H9 (cell line): ENCODE results near the gene GLB1L. TPM values are rescaled to one million over a fixed set of nuclear protein-coding genes. Genes with fewer than 3 reads are reported as not detected.

Experiments used
- DNase-seq: peaks from one replicate; pipeline ENCODE4 v3.0.0-alpha.2; 2017
- H2AFZ ChIP-seq: one replicate; pipeline ENCODE4 v1.6.1; 2013; ENCODE audit warnings: mild to moderate bottlenecking, low read length, control low read depth, moderate library complexity
- H2AK5ac ChIP-seq: 2 replicates; pipeline ENCODE4 v1.6.1; 2013; ENCODE audit warnings: low read length, control low read depth, mixed read lengths; ENCODE audit not compliant: insufficient read length
- H2BK120ac ChIP-seq: one replicate; pipeline ENCODE4 v1.6.1; 2013; ENCODE audit warnings: low read depth, mild to moderate bottlenecking, low read length, control low read depth, inconsistent platforms; ENCODE audit not compliant: poor library complexity, severe bottlenecking
- H2BK12ac ChIP-seq: 2 replicates; pipeline ENCODE4 v1.6.1; 2013; ENCODE audit warnings: low read length, control low read depth, mixed read lengths, low read depth; ENCODE audit not compliant: insufficient read length
- H2BK15ac ChIP-seq: 2 replicates; pipeline ENCODE4 v1.6.1; 2013; ENCODE audit warnings: low read depth, low read length, control low read depth
- H2BK20ac ChIP-seq: one replicate; pipeline ENCODE4 v1.6.1; 2013; ENCODE audit warnings: low read depth, mild to moderate bottlenecking, low read length, control low read depth, inconsistent platforms; ENCODE audit not compliant: poor library complexity, severe bottlenecking
- H2BK5ac ChIP-seq: 2 replicates; pipeline ENCODE4 v1.6.1; 2013; ENCODE audit warnings: low read length, control low read depth, mixed read lengths; ENCODE audit not compliant: insufficient read length
- H3K14ac ChIP-seq: 2 replicates; pipeline ENCODE4 v1.6.1; 2013; ENCODE audit warnings: low read length, control low read depth; ENCODE audit not compliant: insufficient read depth
- H3K18ac ChIP-seq: 2 replicates; pipeline ENCODE4 v1.6.1; 2013; ENCODE audit warnings: low read depth, mild to moderate bottlenecking, mixed read lengths, low read length, control low read depth; ENCODE audit not compliant: insufficient read length
- H3K23ac ChIP-seq: 2 replicates; pipeline ENCODE4 v1.6.1; 2013; ENCODE audit warnings: low read length, control low read depth, mixed read lengths, low read depth; ENCODE audit not compliant: insufficient read length
- H3K23me2 ChIP-seq: 2 replicates; pipeline ENCODE4 v1.6.1; 2013; ENCODE audit warnings: low read depth, mild to moderate bottlenecking, mixed read lengths, low read length, control low read depth; ENCODE audit not compliant: insufficient read length, poor library complexity, severe bottlenecking
- H3K27ac ChIP-seq: 2 replicates; pipeline ENCODE4 v1.5.1; 2013; ENCODE audit warnings: low read length, control low read depth, mixed read lengths, low read depth; ENCODE audit not compliant: insufficient read length
- H3K27me3 ChIP-seq: 2 replicates; pipeline ENCODE4 v1.6.1; 2013; ENCODE audit warnings: low read length, control low read depth, inconsistent platforms; ENCODE audit not compliant: insufficient read depth
- H3K4ac ChIP-seq: 2 replicates; pipeline ENCODE4 v1.6.1; 2013; ENCODE audit warnings: low read depth, mild to moderate bottlenecking, control low read depth, inconsistent platforms, low read length, moderate library complexity
- H3K4me1 ChIP-seq: 2 replicates; pipeline ENCODE4 v1.6.1; 2013; ENCODE audit warnings: low read length, control low read depth, inconsistent platforms; ENCODE audit not compliant: insufficient read depth
- H3K4me2 ChIP-seq: 2 replicates; pipeline ENCODE4 v1.6.1; 2013; ENCODE audit warnings: low read length, control low read depth, mixed read lengths; ENCODE audit not compliant: insufficient read length, insufficient read depth
- H3K56ac ChIP-seq: 2 replicates; pipeline ENCODE4 v1.6.1; 2013; ENCODE audit warnings: low read depth, mild to moderate bottlenecking, mixed read lengths, low read length, control low read depth; ENCODE audit not compliant: insufficient read length
- H3K79me1 ChIP-seq: 2 replicates; pipeline ENCODE4 v1.6.1; 2013; ENCODE audit warnings: low read depth, mild to moderate bottlenecking, moderate library complexity, low read length, control low read depth, inconsistent platforms; ENCODE audit not compliant: insufficient read depth, poor library complexity, severe bottlenecking
- H3K79me2 ChIP-seq: 2 replicates; pipeline ENCODE4 v1.6.1; 2013; ENCODE audit warnings: low read length, control low read depth, inconsistent platforms; ENCODE audit not compliant: insufficient read depth
- H3K9ac ChIP-seq: 2 replicates; pipeline ENCODE4 v1.6.1; 2013; ENCODE audit warnings: low read length, control low read depth, mixed read lengths; ENCODE audit not compliant: insufficient read length; ENCODE audit errors: extremely low read depth
- H3K9me3 ChIP-seq: one replicate; pipeline ENCODE4 v1.6.1; 2013; ENCODE audit warnings: low read depth, low read length, inconsistent platforms; ENCODE audit not compliant: control insufficient read depth
- H3T11ph ChIP-seq: one replicate; pipeline ENCODE4 v1.6.1; 2013; ENCODE audit warnings: mild to moderate bottlenecking, low read length, control low read depth, inconsistent platforms
- H4K20me1 ChIP-seq: one replicate; pipeline ENCODE4 v1.6.1; 2013; ENCODE audit not compliant: control insufficient read depth, insufficient read length, insufficient read depth
- H4K5ac ChIP-seq: 2 replicates; pipeline ENCODE4 v1.6.1; 2013; ENCODE audit warnings: low read depth, mild to moderate bottlenecking, mixed read lengths, low read length, control low read depth; ENCODE audit not compliant: insufficient read length
- H4K8ac ChIP-seq: replicated peaks from 2 replicates; pipeline ENCODE4 v1.6.1; 2013; ENCODE audit warnings: low read length, control low read depth, mixed read lengths, low read depth; ENCODE audit not compliant: insufficient read length
- H4K91ac ChIP-seq: 2 replicates; pipeline ENCODE4 v1.6.1; 2013; ENCODE audit warnings: low read depth, mild to moderate bottlenecking, moderate library complexity, mixed read lengths, low read length, control low read depth; ENCODE audit not compliant: insufficient read length
- H3K27ac Mint-ChIP-seq, 3 experiments: 2 replicates in 2 of 3; 3 replicates in 1 of 3; pipeline ENCODE4 v1.8.0; 2020 to 2021; ENCODE audit warnings: mixed read lengths in 3 of 3, mild to moderate bottlenecking in 1 of 3, moderate library complexity in 1 of 3
- H3K27me3 Mint-ChIP-seq: 2 replicates; pipeline ENCODE4 v1.8.0; 2021; ENCODE audit warnings: low read depth, mild to moderate bottlenecking, moderate library complexity, mixed read lengths
- H3K36me3 Mint-ChIP-seq, 3 experiments: 2 replicates in 2 of 3; 3 replicates in 1 of 3; pipeline ENCODE4 v1.8.0; 2020 to 2021; ENCODE audit warnings: low read depth in 3 of 3, mixed read lengths in 3 of 3; ENCODE audit not compliant: insufficient read depth in 1 of 3
- H3K4me1 Mint-ChIP-seq, 2 experiments: 2 replicates each; pipeline ENCODE4 v1.8.0; 2020; ENCODE audit warnings: mixed read lengths in 2 of 2
- H3K4me3 Mint-ChIP-seq, 2 experiments: 2 replicates in 1 of 2; 3 replicates in 1 of 2; pipeline ENCODE4 v1.8.0; 2020 to 2021; ENCODE audit warnings: mild to moderate bottlenecking in 2 of 2, mixed read lengths in 2 of 2, moderate library complexity in 1 of 2
- H3K9me3 Mint-ChIP-seq, 2 experiments: 2 replicates in 1 of 2; 3 replicates in 1 of 2; pipeline ENCODE4 v1.8.0; 2020; ENCODE audit warnings: mild to moderate bottlenecking in 2 of 2, mixed read lengths in 2 of 2, moderate library complexity in 1 of 2
- CTCF ChIP-seq: fragments of 200-600 bp; sonication (generic); conservative IDR thresholded peaks from 3 replicates; pipeline ENCODE4 v1.8.0; 2021; ENCODE audit warnings: antibody characterized with exemption, mild to moderate bottlenecking
- WGBS: extraction: QIAGEN DNeasy Blood & Tissue Kit; methylation state at CpG from one replicate; pipeline ENCODE4 v1.1.7; 2013; ENCODE audit warnings: missing lambda C conversion rate, low lambda C conversion rate, mixed read lengths; ENCODE audit not compliant: insufficient read length; ENCODE audit errors: extremely low coverage; 5-methylcytosine and 5-hydroxymethylcytosine counted together
- total RNA-seq: library from RNA; stranded (reverse); gene quantifications from 2 replicates; pipeline ENCODE4 v1.2.1, GENCODE V29; 2021

GLB1L gene
- total RNA-seq, 1 experiment from 2014 or later: 6.5 TPM

GRCh38 chr2:219277703-219278654 lies 32.7 kb upstream of the GLB1L start:
- Histone ChIP-seq H3K4me2 (peak overlapping the region; percentile 79), H2AFZ (peak overlapping the region; percentile 71), H3K27ac (no peak overlapping the region), H4K8ac (no peak overlapping the region), H3K27me3 (no peaks in the 10 kb centered on the region), H4K20me1 (no peaks in the 10 kb centered on the region), H3K18ac (peak overlapping the region; percentile 53), H3T11ph (no peak overlapping the region), H2BK12ac (no peak overlapping the region), H3K79me2 (no peaks in the 10 kb centered on the region), H4K91ac (no peak overlapping the region), H3K79me1 (no peaks in the 10 kb centered on the region), H3K9ac (no peak overlapping the region), H3K4ac (no peak overlapping the region), H3K4me1 (peaks cover 4% of the 10 kb centered on the region; the same call in 1 of the 2 replicates), H3K56ac (no peak overlapping the region), H2BK20ac (no peak overlapping the region), H2BK120ac (no peak overlapping the region), H3K23me2 (peaks cover 12% of the 10 kb centered on the region), H3K23ac (no peak overlapping the region), H2BK5ac (no peak overlapping the region), H2AK5ac (no peak overlapping the region), H3K14ac (no peak overlapping the region; the same call in 1 of the 2 replicates), H3K9me3 (no peaks in the 10 kb centered on the region), H4K5ac (no peak overlapping the region), H2BK15ac (no peak overlapping the region)
- peak overlapping the region in 1 of 3 experiments; percentile 56; a peak in 1 of 7 replicates for H3K27ac Mint-ChIP-seq
- peaks cover 4 to 22% (median 12%) of the 10 kb centered on the region in 3 experiments; a peak in 6 of 7 replicates for H3K36me3 Mint-ChIP-seq
- H3K27me3 Mint-ChIP-seq: peaks cover 2% of the 10 kb centered on the region
- H3K4me3 Mint-ChIP-seq: peak overlapping the region; percentile 77 to 89
- peak; percentile 94 for DNase-seq
- H3K4me1 Mint-ChIP-seq: peaks cover 38 to 43% of the 10 kb centered on the region in 2 experiments
- no peaks in the 10 kb centered on the region for H3K9me3 Mint-ChIP-seq
- WGBS: no CpG with 5 or more reads among the region's 25 CpGs
- peak; percentile 98 for TF ChIP-seq CTCF
